VCaP (cell line): ENCODE data around the gene PHLPP1.

Experiments
- H3K27ac ChIP-seq: fragments of 450-650 bp; 2 replicates; pipeline ENCODE4 v1.5.1; 2017
- CTCF ChIP-seq: fragments of 450-650 bp; conservative IDR thresholded peaks from 2 replicates; pipeline ENCODE4 v1.5.1; 2017; ENCODE audit warnings: mild to moderate bottlenecking, moderate library complexity

PHLPP1 gene

GRCh38 chr18:62738639-62739038, 23.3 kb downstream of the PHLPP1 start:
- peak overlapping the region; percentile 83 for H3K27ac ChIP-seq
- TF ChIP-seq CTCF, result no peak

- H3K27ac ChIP-seq, result peak overlapping the region; percentile 83
- TF ChIP-seq CTCF, result no peak
These were observed 24.6 kb downstream of the PHLPP1 start for GRCh38 chr18:62739911-62740310.

- peak overlapping the region; percentile 83 for H3K27ac ChIP-seq
These were observed 25.3 kb downstream of the PHLPP1 start for GRCh38 chr18:62740650-62741049.

- no peak for TF ChIP-seq CTCF
- H3K27ac ChIP-seq, result peak overlapping the region; percentile 83
These were observed 25.8 kb downstream of the PHLPP1 start for GRCh38 chr18:62741118-62741566.

- TF ChIP-seq CTCF, result no peak
- peak overlapping the region; percentile 83 for H3K27ac ChIP-seq
These were observed 26.2 kb downstream of the PHLPP1 start for GRCh38 chr18:62741584-62741983.

- H3K27ac ChIP-seq, result peak overlapping the region; percentile 30; the same call in 1 of the 2 replicates
- no peak for TF ChIP-seq CTCF
These were observed 29.0 kb downstream of the PHLPP1 start for GRCh38 chr18:62744076-62744968.

- H3K27ac ChIP-seq, result peak overlapping the region; percentile 23; the same call in 1 of the 2 replicates
- TF ChIP-seq CTCF, result no peak
These were observed 29.9 kb downstream of the PHLPP1 start for GRCh38 chr18:62745089-62745751.

- no peak for TF ChIP-seq CTCF
These were observed 34.0 kb downstream of the PHLPP1 start for GRCh38 chr18:62749389-62749788.

More at GRCh38 chr18:62749389-62749788, 34.0 kb downstream of the PHLPP1 start:
- no peak overlapping the region for H3K27ac ChIP-seq
